ENCODE measurements around the gene DLG2. TPM values are rescaled to one million over a fixed set of nuclear protein-coding genes. Genes with fewer than 3 reads are reported as not detected.

Gene DLG2
- total and polyA plus RNA-seq, 2 donors (not counting 3 experiments of a cell fraction or from before 2014, with no cell fraction given) = 0.15 to 1.1 TPM

- ChIA-PET CTCF (no interaction called here), POLR2A (no interaction called here)
- H3K9ac ChIP-seq (replicated peaks; ENCODE audit: extremely low read depth, insufficient read depth, low read length) = no peak overlapping the region
- no peaks in the 10 kb centered on the region for H3K36me3 ChIP-seq (ENCODE audit: control insufficient read depth in 2 of 2, extremely low read depth in 1 of 2, insufficient read depth in 2 of 2, low read length in 2 of 2)
- no peak overlapping the region for H2AFZ ChIP-seq (ENCODE audit: low read depth, low read length)
- H3K4me3 ChIP-seq (replicated peaks in 1 of 3; ENCODE audit: insufficient read depth in 1 of 3, low read depth in 1 of 3, low read length in 3 of 3) = no peak overlapping the region
- dilution Hi-C loops (cut with MboI; ENCODE audit: extremely low pct_ligation_motif_present, low sequenced_read_pairs) = no loop called here
- DNase-seq (ENCODE audit: low read depth, low spot score) (no peak), FAIRE-seq (no peak)
- no peaks in the 10 kb centered on the region for H3K9me1 ChIP-seq (replicated peaks; ENCODE audit: control insufficient read depth, extremely low read depth, insufficient read depth, low read length)
- no peaks in the 10 kb centered on the region for H3K79me2 ChIP-seq (ENCODE audit: control insufficient read depth, insufficient read depth, low read length)
- H3K4me1 ChIP-seq (ENCODE audit: control insufficient read depth, extremely low read depth, insufficient read depth, low read length) = no peaks in the 10 kb centered on the region
- H3K27me3 ChIP-seq (ENCODE audit: control insufficient read depth in 2 of 2, insufficient read depth in 2 of 2, low read length in 2 of 2) = no peaks in the 10 kb centered on the region
- H4K20me1 ChIP-seq (replicated peaks; ENCODE audit: control insufficient read depth, extremely low read depth, insufficient read depth, low read length) = no peaks in the 10 kb centered on the region
- no TSS peak for BruUV-seq (replicated peaks)
- H3K4me2 ChIP-seq (ENCODE audit: insufficient read depth, low read length) = no peak overlapping the region
- no peak overlapping the region for H3K27ac ChIP-seq (ENCODE audit: insufficient read depth, low read depth, low read length)
- TF ChIP-seq MYC (IDR thresholded peaks at IDR 0.05; ENCODE audit: low read depth, low read length) = no peak
- no peak for TF ChIP-seq FOS (IDR thresholded peaks at IDR 0.05; ENCODE audit: borderline replicate concordance, insufficient read depth, low read length)
- TF ChIP-seq CTCF (IDR thresholded peaks at IDR 0.05; ENCODE audit: extremely low read depth in 1 of 2, insufficient read depth in 1 of 2, low read depth in 1 of 2, low read length in 2 of 2) = no peak
- no peak for TF ChIP-seq GATA2 (IDR thresholded peaks at IDR 0.05; ENCODE audit: insufficient read depth, insufficient read length, low read depth, low read length)
- no peak for TF ChIP-seq JUN (IDR thresholded peaks at IDR 0.05; ENCODE audit: borderline replicate concordance, insufficient read depth, insufficient read length, low read depth)
- TF ChIP-seq POLR2A (IDR thresholded peaks at IDR 0.05; ENCODE audit: low read depth, low read length) = no peak
- no peak for TF ChIP-seq POLR2AphosphoS5 (IDR thresholded peaks at IDR 0.05; ENCODE audit: insufficient read depth, low read depth, low read length)
- intact Hi-C loops (cut with micrococcal nuclease) = no loop called here
- H3K9me3 ChIP-seq (replicated peaks; ENCODE audit: control insufficient read depth, insufficient read depth, low read length) = no peaks in the 10 kb centered on the region
These were observed 1913.4 kb downstream of the DLG2 start for GRCh38 chr11:83713708-83714107.

- H3K36me3 ChIP-seq (ENCODE audit: control insufficient read depth in 2 of 2, extremely low read depth in 1 of 2, insufficient read depth in 2 of 2, low read length in 2 of 2) = no peaks in the 10 kb centered on the region
- H3K79me2 ChIP-seq (ENCODE audit: control insufficient read depth, insufficient read depth, low read length) = no peaks in the 10 kb centered on the region
- H3K4me3 ChIP-seq (replicated peaks in 1 of 3; ENCODE audit: insufficient read depth in 1 of 3, low read depth in 1 of 3, low read length in 3 of 3) = no peak overlapping the region
- dilution Hi-C loops (cut with MboI; ENCODE audit: extremely low pct_ligation_motif_present, low sequenced_read_pairs) (no loop called here), intact Hi-C loops (cut with micrococcal nuclease) (no loop called here)
- BruUV-seq (replicated peaks) = no TSS peak
- no peaks in the 10 kb centered on the region for H3K9me3 ChIP-seq (replicated peaks; ENCODE audit: control insufficient read depth, insufficient read depth, low read length)
- FAIRE-seq = no peak
- no peaks in the 10 kb centered on the region for H3K9me1 ChIP-seq (replicated peaks; ENCODE audit: control insufficient read depth, extremely low read depth, insufficient read depth, low read length)
- H3K27me3 ChIP-seq (ENCODE audit: control insufficient read depth in 2 of 2, insufficient read depth in 2 of 2, low read length in 2 of 2) = no peaks in the 10 kb centered on the region
- H3K9ac ChIP-seq (replicated peaks; ENCODE audit: extremely low read depth, insufficient read depth, low read length) = no peak overlapping the region
- no peak overlapping the region for H2AFZ ChIP-seq (ENCODE audit: low read depth, low read length)
- H3K27ac ChIP-seq (ENCODE audit: insufficient read depth, low read depth, low read length) = no peak overlapping the region
- DNase-seq (ENCODE audit: low read depth, low spot score) = no peak
- no peaks in the 10 kb centered on the region for H4K20me1 ChIP-seq (replicated peaks; ENCODE audit: control insufficient read depth, extremely low read depth, insufficient read depth, low read length)
- POLR2A ChIA-PET = no interaction called here
- TF ChIP-seq POLR2A (IDR thresholded peaks at IDR 0.05; ENCODE audit: low read depth, low read length) = no peak
- TF ChIP-seq FOS (IDR thresholded peaks at IDR 0.05; ENCODE audit: borderline replicate concordance, insufficient read depth, low read length) = no peak
- TF ChIP-seq EZH2 (IDR thresholded peaks at IDR 0.05; ENCODE audit: borderline replicate concordance, low read depth, low read length, severe bottlenecking) = no peak
- TF ChIP-seq JUN (IDR thresholded peaks at IDR 0.05; ENCODE audit: borderline replicate concordance, insufficient read depth, insufficient read length, low read depth) = no peak
- no peak for TF ChIP-seq POLR2AphosphoS5 (IDR thresholded peaks at IDR 0.05; ENCODE audit: insufficient read depth, low read depth, low read length)
- no peak for TF ChIP-seq CTCF (IDR thresholded peaks at IDR 0.05; ENCODE audit: extremely low read depth in 1 of 2, insufficient read depth in 1 of 2, low read depth in 1 of 2, low read length in 2 of 2)
- TF ChIP-seq MYC (IDR thresholded peaks at IDR 0.05; ENCODE audit: low read depth, low read length) = no peak
- TF ChIP-seq MAX (IDR thresholded peaks at IDR 0.05; ENCODE audit: insufficient read depth, insufficient read length) = no peak
- no peak for TF ChIP-seq GATA2 (IDR thresholded peaks at IDR 0.05; ENCODE audit: insufficient read depth, insufficient read length, low read depth, low read length)
- CTCF ChIA-PET = no interaction called here
- H3K4me1 ChIP-seq (ENCODE audit: control insufficient read depth, extremely low read depth, insufficient read depth, low read length) = no peaks in the 10 kb centered on the region
- no peak overlapping the region for H3K4me2 ChIP-seq (ENCODE audit: insufficient read depth, low read length)
These were observed 1916.0 kb downstream of the DLG2 start for GRCh38 chr11:83711106-83711527.
